GM21717 (cell line): ENCODE data around the gene C2orf49.

Experiments used
- ATAC-seq: cut with Tn5 transposase; IDR thresholded peaks from one replicate; pipeline ENCODE4 v1.9.1; 2021; ENCODE audit warnings: mild to moderate bottlenecking, moderate library complexity; ENCODE audit not compliant: unreplicated experiment

C2orf49 gene

GRCh38 chr2:105358593-105358992 lies 21.3 kb downstream of the C2orf49 start:
- ATAC-seq = no peak

- ATAC-seq = no peak
Measured at GRCh38 chr2:105361102-105361889, 24.0 kb downstream of the C2orf49 start.

- ATAC-seq = no peak
Measured at GRCh38 chr2:105362862-105363591, 25.7 kb downstream of the C2orf49 start.

DNA sequence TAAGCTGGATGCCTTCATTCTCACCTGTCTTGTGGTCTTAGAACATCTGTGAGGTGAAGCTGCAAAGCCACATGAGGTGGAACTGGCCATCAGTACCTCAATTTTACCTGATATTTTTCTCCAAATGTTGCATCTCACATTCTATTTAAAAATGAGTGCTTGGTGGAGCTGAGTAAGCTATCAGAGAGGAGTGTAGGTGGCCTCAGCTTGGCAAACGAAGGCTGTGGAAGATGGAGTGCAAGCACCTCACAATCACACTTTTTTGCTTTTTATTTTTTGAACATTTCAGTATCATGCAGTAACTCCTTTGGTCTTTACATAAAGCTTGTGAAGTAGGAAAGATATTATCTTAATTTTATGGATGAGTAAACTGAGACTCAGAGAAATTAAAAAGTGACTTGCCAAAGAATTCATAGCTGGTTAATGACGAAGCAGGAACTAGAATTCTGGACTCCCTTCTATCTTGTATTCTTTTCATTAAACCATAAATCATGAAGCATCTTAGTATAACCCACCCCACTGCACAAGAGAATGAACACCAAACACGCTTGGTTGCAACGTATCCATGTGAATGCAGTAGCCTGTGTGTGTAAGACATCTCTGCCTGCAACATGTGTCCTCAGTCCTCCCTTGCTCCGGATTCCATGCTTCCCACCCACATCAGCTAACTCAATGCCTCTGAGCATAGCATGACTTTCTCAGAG lies 27.2 kb downstream of the C2orf49 start:
- no peak for ATAC-seq

DNA sequence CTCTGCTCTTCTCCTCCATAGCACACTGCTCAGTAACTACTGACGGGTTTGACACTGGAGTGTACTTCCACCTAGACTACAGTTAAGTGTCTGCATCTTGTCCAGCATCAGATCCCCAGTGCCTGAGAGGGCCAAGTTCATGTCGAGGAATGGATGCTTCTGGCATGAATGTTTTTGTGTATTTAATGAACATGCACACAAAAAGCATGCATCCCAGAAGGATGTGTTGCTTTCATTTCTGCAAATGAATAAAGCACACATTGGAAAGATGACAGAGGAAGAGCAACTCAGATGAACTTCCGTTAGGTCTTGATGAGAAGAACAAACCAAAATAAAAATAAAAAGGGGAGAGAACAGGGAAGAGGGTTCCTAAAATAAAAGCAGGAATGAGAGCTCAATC lies 27.9 kb downstream of the C2orf49 start:
- ATAC-seq = no peak

- no peak for ATAC-seq
Measured at GRCh38 chr2:105368759-105369408, 31.5 kb downstream of the C2orf49 start.

- peak; percentile 90 for ATAC-seq
Measured at GRCh38 chr2:105369777-105370690, 32.7 kb downstream of the C2orf49 start.

DNA sequence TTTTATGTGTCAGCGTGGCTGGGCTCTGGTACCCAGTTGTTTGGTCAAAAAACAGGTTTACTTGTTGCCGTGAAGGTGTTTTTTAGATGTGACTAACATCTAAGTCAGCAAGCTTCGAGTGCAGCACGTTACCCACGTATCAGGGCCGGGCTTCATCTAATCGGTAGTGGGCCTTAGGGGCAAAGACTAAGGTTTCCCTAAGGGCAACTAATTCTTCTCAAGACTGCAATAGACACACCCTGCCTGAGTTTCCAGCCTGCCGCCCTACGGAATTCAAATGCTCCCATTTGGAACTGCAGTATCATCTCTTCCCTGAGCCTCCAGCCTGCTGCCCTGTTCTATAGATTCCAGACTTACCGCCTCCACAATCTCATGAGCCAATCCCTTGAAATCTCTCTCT lies 33.8 kb downstream of the C2orf49 start:
- ATAC-seq = no peak

- no peak for ATAC-seq
Measured at GRCh38 chr2:105371810-105372209, 34.5 kb downstream of the C2orf49 start.

GRCh38 chr2:105373344-105373781 lies 36.0 kb downstream of the C2orf49 start:
- ATAC-seq = peak; percentile 3

DNA sequence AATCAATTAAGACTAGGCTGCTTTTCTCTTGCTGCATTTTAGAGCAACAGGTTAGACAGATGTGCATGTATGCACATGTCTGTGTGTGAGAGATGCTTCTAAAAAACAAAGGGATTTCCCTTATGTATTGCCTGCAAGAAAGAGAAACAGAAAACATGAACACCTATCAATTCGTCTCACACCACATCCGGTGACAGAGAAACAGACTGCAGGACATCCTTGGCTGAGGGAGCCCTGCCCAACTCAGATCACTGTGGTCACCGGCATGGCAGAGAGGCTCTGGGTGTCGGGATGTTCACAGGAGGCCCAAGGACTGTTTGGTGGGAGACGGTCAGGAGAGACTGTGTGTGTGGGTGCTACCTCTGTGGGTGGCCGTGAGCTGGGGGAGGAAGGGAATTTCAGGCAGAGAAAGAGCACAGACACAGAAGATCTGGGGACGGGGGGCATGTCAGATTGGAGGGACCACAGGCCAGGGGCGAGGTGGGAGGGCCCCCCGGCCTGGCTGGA lies 36.6 kb downstream of the C2orf49 start:
- ATAC-seq = peak; percentile 89

DNA sequence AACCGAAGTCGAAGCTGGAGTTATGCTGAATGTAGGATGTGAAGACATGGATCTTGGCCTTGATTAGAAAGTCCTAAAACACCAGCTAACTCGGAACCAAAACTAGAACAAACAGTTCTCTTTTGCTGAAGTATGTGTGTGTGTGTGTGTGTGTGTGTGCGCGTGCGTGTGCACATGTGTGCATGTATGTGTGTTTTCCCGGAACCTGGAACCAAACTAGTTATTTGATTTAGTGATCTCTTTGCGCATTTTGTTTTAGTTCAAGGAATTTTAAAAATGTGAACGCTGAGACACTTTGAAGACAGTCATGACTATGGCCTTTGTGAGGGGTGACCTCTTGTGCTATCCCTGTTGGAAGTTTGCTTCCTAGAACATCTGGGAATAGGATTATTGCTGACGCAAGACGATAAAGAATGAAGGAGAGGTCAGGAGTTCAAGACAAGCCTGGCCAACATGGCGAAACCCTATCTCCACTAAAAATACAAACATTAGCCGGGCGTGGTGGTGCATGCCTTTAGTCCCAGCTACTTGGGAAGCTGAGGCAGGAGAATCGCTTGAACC lies 37.7 kb downstream of the C2orf49 start:
- ATAC-seq = no peak

DNA sequence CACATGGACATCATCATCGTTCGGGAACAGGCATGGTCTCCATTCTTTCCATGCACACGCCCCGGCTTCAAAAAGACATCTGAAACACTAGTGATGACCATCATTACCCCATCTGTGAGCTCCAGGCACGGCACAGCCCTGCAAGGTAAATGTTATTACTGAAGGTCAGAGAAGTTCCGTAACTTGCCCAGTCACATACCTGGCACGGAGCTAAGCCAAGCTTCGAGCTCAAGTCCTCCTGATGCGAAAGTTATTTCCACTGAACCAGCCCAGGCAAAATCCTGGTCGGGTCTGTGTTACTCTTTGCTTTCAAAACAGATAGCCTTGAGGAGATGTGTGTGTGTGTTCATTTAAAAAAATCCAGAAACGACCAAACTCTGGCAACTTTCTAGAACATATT lies 38.7 kb downstream of the C2orf49 start:
- no peak for ATAC-seq

GRCh38 chr2:105376789-105377240 lies 39.5 kb downstream of the C2orf49 start:
- ATAC-seq = no peak

GRCh38 chr2:105377871-105378270 lies 40.5 kb downstream of the C2orf49 start:
- no peak for ATAC-seq

- ATAC-seq = no peak
Measured at GRCh38 chr2:105378276-105378840, 41.0 kb downstream of the C2orf49 start.

DNA sequence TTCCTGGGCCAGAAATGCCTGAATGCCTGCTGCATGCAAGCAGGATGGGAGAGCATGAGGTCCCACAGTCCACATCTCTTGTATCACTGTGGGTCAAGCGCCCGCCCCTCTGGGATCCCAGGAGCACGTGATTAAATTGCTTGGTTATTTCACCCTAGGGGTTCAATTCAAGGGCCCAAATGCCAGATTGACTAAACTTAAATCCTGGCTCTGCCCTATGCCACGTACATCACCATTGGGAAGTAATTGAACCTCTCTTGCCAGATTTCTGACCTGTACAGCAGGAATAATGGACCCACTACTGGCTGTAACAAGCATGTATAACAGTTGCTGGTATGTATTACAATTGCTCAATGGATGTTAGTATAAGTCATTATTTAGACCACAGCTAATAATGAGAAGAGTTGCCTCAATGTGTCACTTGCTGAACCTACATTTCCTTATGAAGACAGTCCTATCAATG lies 41.6 kb downstream of the C2orf49 start:
- ATAC-seq = no peak

DNA sequence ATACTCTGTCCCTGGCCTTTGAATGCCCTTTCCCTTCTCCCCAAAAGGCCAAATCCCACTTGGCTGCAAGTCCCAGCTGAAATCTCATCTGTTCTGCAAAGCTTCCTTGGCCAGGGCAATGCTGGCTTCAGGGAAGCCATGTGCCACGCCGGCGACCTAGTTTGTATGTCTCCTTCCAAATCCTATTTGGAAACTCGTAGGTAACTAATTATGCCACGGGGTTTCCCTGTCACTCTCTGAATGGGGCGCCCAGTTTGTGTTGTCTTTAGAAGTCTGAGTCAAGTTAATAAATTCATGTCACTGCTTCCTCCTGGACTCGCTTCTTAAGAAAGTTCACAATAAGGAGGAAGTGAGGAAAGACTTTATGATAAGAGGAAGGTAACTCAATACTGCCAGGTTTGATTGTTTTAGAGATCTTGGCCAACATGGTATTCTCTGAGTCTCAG lies 42.4 kb downstream of the C2orf49 start:
- no peak for ATAC-seq
